D721Med (cell line): ENCODE results near the gene RASSF4.

Source experiments
- DNase-seq: peaks from one replicate; pipeline ENCODE4 v3.0.0; 2011; ENCODE audit warnings: low spot score; ENCODE audit not compliant: insufficient read length
- FAIRE-seq: peaks from 2 replicates; lab custom pipeline; 2011; peaks lifted over from hg19 to GRCh38; lab: Jason Lieb, UNC
- TF ChIP-seq, protein P1 (sequence below): IDR thresholded peaks from 2 replicates; pipeline ENCODE4 v1.5.1; 2012; ENCODE audit warnings: mild to moderate bottlenecking, control low read depth; ENCODE audit not compliant: insufficient read depth; ENCODE audit errors: missing control alignments

The RASSF4 gene

GRCh38 chr10:44954962-44955361 is 4.6 kb upstream of the RASSF4 start:
- no peak for DNase-seq
- no peak for FAIRE-seq
- TF ChIP-seq, protein P1, sequence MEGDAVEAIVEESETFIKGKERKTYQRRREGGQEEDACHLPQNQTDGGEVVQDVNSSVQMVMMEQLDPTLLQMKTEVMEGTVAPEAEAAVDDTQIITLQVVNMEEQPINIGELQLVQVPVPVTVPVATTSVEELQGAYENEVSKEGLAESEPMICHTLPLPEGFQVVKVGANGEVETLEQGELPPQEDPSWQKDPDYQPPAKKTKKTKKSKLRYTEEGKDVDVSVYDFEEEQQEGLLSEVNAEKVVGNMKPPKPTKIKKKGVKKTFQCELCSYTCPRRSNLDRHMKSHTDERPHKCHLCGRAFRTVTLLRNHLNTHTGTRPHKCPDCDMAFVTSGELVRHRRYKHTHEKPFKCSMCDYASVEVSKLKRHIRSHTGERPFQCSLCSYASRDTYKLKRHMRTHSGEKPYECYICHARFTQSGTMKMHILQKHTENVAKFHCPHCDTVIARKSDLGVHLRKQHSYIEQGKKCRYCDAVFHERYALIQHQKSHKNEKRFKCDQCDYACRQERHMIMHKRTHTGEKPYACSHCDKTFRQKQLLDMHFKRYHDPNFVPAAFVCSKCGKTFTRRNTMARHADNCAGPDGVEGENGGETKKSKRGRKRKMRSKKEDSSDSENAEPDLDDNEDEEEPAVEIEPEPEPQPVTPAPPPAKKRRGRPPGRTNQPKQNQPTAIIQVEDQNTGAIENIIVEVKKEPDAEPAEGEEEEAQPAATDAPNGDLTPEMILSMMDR = no peak

DNA sequence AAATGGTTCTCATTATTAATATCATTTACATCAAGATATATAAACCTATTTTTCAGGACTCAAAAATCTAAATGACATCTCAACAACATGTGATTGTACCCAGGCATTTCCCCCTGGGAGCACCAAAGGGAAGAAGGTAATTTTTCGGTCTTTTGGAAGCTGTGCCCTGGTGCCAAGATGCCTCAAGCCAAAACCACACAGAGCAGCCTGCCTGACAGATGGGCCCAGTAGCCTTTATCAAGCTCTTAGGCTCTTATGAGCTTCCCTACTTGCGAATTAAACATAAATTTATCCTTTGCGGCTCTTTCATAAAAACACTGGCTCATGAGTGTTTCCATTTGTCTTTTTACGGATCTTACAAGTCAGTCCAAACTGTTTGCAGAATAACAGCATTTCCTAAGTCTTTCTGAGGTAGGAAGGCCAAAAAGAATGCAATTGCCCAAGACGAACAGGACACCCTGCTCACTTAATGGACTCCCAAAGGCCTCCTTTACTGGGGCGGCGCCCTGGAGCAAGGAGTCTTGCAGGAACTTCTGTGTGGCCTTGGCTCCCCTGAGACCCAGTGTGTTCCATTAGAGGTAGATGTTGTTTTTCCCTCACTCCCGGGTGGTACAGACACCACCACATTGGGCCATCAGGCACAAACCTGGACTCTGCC is 4.1 kb upstream of the RASSF4 start:
- TF ChIP-seq, protein P1 = no peak
- FAIRE-seq (no peak), DNase-seq (no peak)

DNA sequence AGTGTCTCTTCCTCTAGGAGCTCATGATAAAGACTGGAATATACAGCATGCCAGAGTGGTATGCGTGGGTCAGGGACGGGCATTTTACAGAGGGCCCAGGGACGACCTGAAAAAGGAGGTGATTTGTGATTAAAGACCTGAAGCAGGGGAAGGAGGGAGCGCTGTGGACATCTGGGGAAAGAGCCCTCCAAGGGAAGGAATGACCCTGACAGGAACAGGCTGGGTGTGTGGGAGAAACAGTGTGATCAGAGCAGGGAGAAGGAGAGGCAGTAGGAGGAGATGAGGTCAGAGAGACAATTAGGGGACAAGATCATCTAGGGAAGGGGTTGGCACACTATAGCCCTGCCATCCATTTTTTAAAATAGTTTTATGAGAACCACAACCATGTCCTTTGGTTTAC is 3.4 kb upstream of the RASSF4 start:
- TF ChIP-seq, protein P1 = no peak
- FAIRE-seq = no peak

DNA sequence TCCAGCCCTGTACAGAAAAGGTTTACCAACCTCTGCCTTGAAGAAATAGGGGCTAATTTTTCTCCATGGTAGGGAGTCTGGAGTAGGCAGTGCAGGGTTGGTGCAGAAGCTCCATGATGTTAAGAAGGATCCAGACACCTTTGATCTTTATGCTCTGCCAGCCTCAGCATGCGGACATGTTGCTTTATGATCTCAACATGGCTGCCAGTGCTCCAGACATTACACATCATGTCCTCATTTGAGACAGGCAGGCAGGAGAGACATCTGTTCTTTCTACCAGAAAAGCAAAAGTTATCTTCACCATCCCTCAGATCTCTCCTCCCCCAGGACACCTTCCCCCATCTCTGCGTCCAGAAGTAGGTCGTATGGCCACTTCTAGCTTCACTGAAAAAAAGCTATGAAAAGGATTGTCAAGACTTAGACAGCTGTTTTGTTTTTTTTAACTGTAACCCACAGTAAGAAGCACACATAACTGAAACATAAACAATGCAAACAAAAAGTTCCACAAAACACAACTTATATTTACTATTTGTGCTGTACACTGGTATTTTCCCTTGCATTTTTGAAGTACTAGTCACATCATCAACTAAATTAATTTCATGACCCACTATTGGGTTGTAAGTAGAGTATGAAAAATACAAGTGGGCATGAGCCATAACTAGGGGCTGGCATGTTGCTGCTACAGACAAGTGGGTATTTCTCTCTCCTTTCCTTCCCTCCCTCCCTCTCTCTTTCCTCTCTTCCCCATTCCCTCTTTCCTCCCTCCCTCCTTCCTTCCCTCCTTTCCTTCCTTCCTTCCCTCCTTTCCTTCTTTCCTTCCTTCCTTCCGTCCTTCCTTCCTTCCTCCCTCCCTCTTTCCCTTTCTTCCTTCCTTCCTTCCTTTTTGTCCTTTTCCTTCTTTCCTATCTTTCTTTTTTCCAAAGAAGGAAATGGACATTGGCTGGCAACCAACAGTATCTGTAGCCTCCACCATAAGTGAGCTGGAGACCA is 2.6 kb upstream of the RASSF4 start:
- TF ChIP-seq, protein P1 = no peak
- DNase-seq (no peak), FAIRE-seq (no peak)

More for the DNA sequence above, 3.4 kb upstream of the RASSF4 start:
- DNase-seq = no peak

GRCh38 chr10:44958196-44958897 is 1.3 kb upstream of the RASSF4 start:
- DNase-seq = no peak
- TF ChIP-seq, protein P1 = no peak
- FAIRE-seq = no peak

GRCh38 chr10:44958898-44959246 is 730 bp upstream of the RASSF4 start:
- FAIRE-seq (no peak), DNase-seq (no peak)
- TF ChIP-seq, protein P1 = no peak
